Naive B cell (primary cell): ENCODE results near the gene KCNQ5. TPM values are rescaled to one million over a fixed set of nuclear protein-coding genes. Genes with fewer than 3 reads are reported as not detected.

Experiments used
- ATAC-seq, 2 donors: fragments of 150-1000 bp; cut with Tn5 transposase; 2 replicates each; pipeline ENCODE4 v1.10.0; 2021; ENCODE audit warnings: low read depth in 2 of 2, mild to moderate bottlenecking in 2 of 2, moderate library complexity in 2 of 2
- DNase-seq: peaks from one replicate; pipeline ENCODE4 v3.0.0; 2022
- H3K27ac Mint-ChIP-seq, 6 donors: one replicate each; pipeline ENCODE4 v1.8.0; 2020 to 2022; ENCODE audit warnings: mild to moderate bottlenecking in 6 of 6, mixed read lengths in 6 of 6, moderate library complexity in 5 of 6, inconsistent platforms in 2 of 6
- H3K27me3 Mint-ChIP-seq, 3 donors: one replicate each; pipeline ENCODE4 v1.8.0; 2021 to 2022; ENCODE audit warnings: mixed read lengths in 3 of 3, mild to moderate bottlenecking in 1 of 3
- H3K36me3 Mint-ChIP-seq, 2 donors: one replicate each; pipeline ENCODE4 v1.8.0; 2020 to 2022; ENCODE audit warnings: mixed read lengths in 2 of 2, inconsistent platforms in 1 of 2, mild to moderate bottlenecking in 1 of 2
- H3K4me1 Mint-ChIP-seq, 3 donors: one replicate each; pipeline ENCODE4 v1.8.0; 2020 to 2022; ENCODE audit warnings: mixed read lengths in 3 of 3, inconsistent platforms in 1 of 3, mild to moderate bottlenecking in 1 of 3, moderate library complexity in 1 of 3
- H3K4me3 Mint-ChIP-seq, 8 donors: one replicate each; pipeline ENCODE4 v1.8.0; 2020 to 2022; ENCODE audit warnings: mild to moderate bottlenecking in 8 of 8, mixed read lengths in 8 of 8, moderate library complexity in 8 of 8, inconsistent platforms in 2 of 8
- H3K9me3 Mint-ChIP-seq, 7 donors: one replicate each; pipeline ENCODE4 v1.8.0; 2020 to 2022; ENCODE audit warnings: mixed read lengths in 7 of 7, mild to moderate bottlenecking in 5 of 7, inconsistent platforms in 2 of 7, moderate library complexity in 1 of 7
- polyA plus RNA-seq, 6 donors: library from polyadenylated mRNA; unstranded; fragments of 300-500 nt; fragmentation: Illumina TruSeq; gene quantifications; one replicate each; pipeline ENCODE4 v1.2.3, GENCODE V29; 2021; ENCODE audit warnings: low read depth in 6 of 6

Gene KCNQ5
- polyA plus RNA-seq, 6 donors from 2014 or later: 0.29 to 7.1 (median 4.9) TPM

GRCh38 chr6:73030257-73030656 is 408.4 kb downstream of the KCNQ5 start:
- no peak for DNase-seq
- no peak for ATAC-seq
- Mint-ChIP-seq H3K4me1 (peaks cover 6 to 10% (median 9%) of the 10 kb centered on the region in 3 donors), H3K36me3 (peaks cover 0 to 3% of the 10 kb centered on the region in 2 donors), H3K4me3 (no peak overlapping the region), H3K9me3 (no peaks in the 10 kb centered on the region), H3K27me3 (no peaks in the 10 kb centered on the region), H3K27ac (no peak overlapping the region)

GRCh38 chr6:73030791-73031782 is 409.2 kb downstream of the KCNQ5 start:
- Mint-ChIP-seq H3K36me3 (peaks cover 0 to 3% of the 10 kb centered on the region in 2 donors), H3K27ac (peak overlapping the region in 2 of 6 donors; percentile 5 to 30), H3K4me3 (no peak overlapping the region), H3K27me3 (no peaks in the 10 kb centered on the region), H3K4me1 (peaks cover 4 to 10% (median 9%) of the 10 kb centered on the region in 3 donors), H3K9me3 (peaks cover 0 to 3% (median 0%) of the 10 kb centered on the region in 7 donors)
- DNase-seq: no peak
- no peak for ATAC-seq

- no peak for DNase-seq
- no peaks in the 10 kb centered on the region for H3K27me3 Mint-ChIP-seq
Measured at GRCh38 chr6:73032586-73032985, 410.7 kb downstream of the KCNQ5 start.

GRCh38 chr6:73036689-73037088 is 414.8 kb downstream of the KCNQ5 start:
- H3K4me3 Mint-ChIP-seq: no peak overlapping the region
- peaks cover 12 to 28% of the 10 kb centered on the region in 2 donors for H3K36me3 Mint-ChIP-seq
- no peak for DNase-seq
- ATAC-seq: no peak
- H3K9me3 Mint-ChIP-seq: peaks cover 8 to 22% (median 15%) of the 10 kb centered on the region in 7 donors
- no peaks in the 10 kb centered on the region for H3K27me3 Mint-ChIP-seq
- H3K4me1 Mint-ChIP-seq: peaks cover 0 to 5% (median 0%) of the 10 kb centered on the region in 3 donors
- no peak overlapping the region for H3K27ac Mint-ChIP-seq

More at GRCh38 chr6:73032586-73032985, 410.7 kb downstream of the KCNQ5 start:
- no peak overlapping the region for H3K4me3 Mint-ChIP-seq
- H3K9me3 Mint-ChIP-seq: peaks cover 0 to 3% (median 1%) of the 10 kb centered on the region in 7 donors
- peak overlapping the region in 1 of 6 donors; percentile 73 for H3K27ac Mint-ChIP-seq
- peaks cover 0 to 10% (median 4%) of the 10 kb centered on the region in 3 donors for H3K4me1 Mint-ChIP-seq
- no peak for ATAC-seq
- H3K36me3 Mint-ChIP-seq: peaks cover 0 to 10% of the 10 kb centered on the region in 2 donors

GRCh38 chr6:73041051-73041450 is 419.2 kb downstream of the KCNQ5 start:
- no peaks in the 10 kb centered on the region for H3K27me3 Mint-ChIP-seq
- DNase-seq: no peak
- H3K4me3 Mint-ChIP-seq: no peak overlapping the region
- H3K36me3 Mint-ChIP-seq: peaks cover 31 to 45% of the 10 kb centered on the region in 2 donors
- H3K9me3 Mint-ChIP-seq: peaks cover 8 to 21% (median 15%) of the 10 kb centered on the region in 7 donors
- no peak for ATAC-seq
- no peaks in the 10 kb centered on the region for H3K4me1 Mint-ChIP-seq
- no peak overlapping the region for H3K27ac Mint-ChIP-seq

DNA sequence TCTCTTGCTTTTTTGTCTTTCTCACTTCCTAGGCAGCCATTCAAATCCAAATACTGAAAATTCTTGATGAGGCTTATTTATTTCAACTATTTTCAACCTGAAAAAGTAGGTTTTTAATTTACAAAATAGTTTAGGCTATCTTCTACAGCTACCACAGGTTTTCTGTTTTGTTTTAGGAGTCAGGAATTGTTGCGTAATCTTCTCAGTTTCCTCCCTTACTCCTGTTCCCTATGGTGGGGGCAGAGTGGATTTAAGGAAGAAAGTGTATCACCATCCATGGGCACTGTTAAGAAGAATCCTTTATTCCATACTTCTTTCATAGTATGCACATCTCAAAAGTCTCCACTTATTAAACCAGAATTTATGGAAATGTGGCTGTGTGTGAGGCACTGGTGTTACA is 421.0 kb downstream of the KCNQ5 start:
- peaks cover 31 to 32% of the 10 kb centered on the region in 2 donors for H3K36me3 Mint-ChIP-seq
- no peaks in the 10 kb centered on the region for H3K27me3 Mint-ChIP-seq

DNA sequence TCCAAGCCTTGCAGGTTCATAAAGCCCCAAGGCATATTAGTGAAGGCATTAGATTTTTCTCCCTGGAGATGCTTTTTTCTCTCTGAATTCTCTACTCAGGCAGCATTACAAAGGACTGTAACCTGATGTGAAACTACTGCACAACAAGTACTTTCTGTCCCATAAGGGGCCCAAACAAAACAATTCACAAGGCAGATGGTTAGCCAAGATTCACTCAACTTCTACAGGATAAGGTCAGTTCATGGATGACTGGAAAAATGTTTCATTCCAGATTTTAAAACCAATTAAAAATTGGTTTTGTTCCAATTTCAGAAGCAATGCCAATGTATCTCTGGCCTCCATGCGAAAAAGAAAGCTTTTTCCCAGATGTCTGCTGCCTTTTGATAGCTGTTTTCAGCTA is 421.6 kb downstream of the KCNQ5 start:
- DNase-seq (no peak), ATAC-seq (no peak)
- Mint-ChIP-seq H3K4me3 (no peak overlapping the region), H3K9me3 (peaks cover 6 to 16% (median 11%) of the 10 kb centered on the region in 7 donors), H3K27ac (no peak overlapping the region), H3K36me3 (peaks cover 31 to 32% of the 10 kb centered on the region in 2 donors), H3K27me3 (no peaks in the 10 kb centered on the region), H3K4me1 (peaks cover 0 to 3% (median 0%) of the 10 kb centered on the region in 3 donors)

More for the DNA sequence above, 421.0 kb downstream of the KCNQ5 start:
- Mint-ChIP-seq H3K9me3 (peaks cover 6 to 21% (median 13%) of the 10 kb centered on the region in 7 donors), H3K27ac (no peak overlapping the region), H3K4me1 (no peaks in the 10 kb centered on the region), H3K4me3 (no peak overlapping the region)
- ATAC-seq (no peak), DNase-seq (no peak)

DNA sequence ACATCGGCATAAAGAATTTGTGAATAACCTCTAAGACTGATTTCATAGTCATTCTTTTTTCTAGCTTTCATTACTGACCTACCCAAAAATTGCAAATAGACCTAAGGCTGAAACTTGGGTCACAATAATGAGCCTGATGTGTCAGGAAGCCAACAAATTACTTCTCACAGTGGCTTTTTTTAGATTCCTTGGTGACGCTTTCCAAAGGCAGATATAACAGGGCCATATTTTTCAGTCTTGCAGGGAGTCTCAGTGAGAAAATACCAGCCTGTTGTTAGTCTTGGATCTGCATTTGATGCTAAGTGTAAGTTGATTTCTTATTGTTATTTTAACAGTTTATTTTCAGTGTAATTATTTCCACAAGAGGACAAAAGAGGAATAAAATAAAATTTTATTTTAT is 423.7 kb downstream of the KCNQ5 start:
- Mint-ChIP-seq H3K36me3 (peaks cover 19 to 20% of the 10 kb centered on the region in 2 donors), H3K27ac (no peak overlapping the region), H3K9me3 (no peaks in the 10 kb centered on the region), H3K4me1 (peaks cover 0 to 5% (median 3%) of the 10 kb centered on the region in 3 donors), H3K27me3 (no peaks in the 10 kb centered on the region), H3K4me3 (no peak overlapping the region)
- ATAC-seq (no peak), DNase-seq (no peak)

DNA sequence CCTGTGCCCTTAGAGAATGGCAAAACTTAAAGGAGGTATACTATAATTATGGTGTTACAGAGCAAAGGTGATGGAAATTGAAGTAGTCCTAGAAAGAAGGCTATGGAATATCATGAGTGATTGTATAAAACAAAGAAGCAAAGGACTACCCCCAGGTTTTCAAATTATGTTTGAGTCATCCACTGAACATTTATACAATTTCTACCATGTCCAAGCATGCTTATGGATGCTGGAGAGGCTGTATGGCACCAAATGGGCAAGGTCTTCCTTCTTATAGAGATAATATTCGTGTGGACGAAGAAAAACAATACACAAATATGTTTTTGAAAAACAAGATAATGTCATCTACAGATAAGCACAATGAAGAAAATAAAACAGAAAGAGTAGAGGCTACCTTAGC is 425.9 kb downstream of the KCNQ5 start:
- Mint-ChIP-seq H3K4me1 (peaks cover 0 to 5% (median 3%) of the 10 kb centered on the region in 3 donors), H3K27ac (no peak overlapping the region)

GRCh38 chr6:73049971-73050594 is 428.2 kb downstream of the KCNQ5 start:
- DNase-seq: no peak
- no peak for ATAC-seq
- peaks cover 0 to 5% (median 3%) of the 10 kb centered on the region in 3 donors for H3K4me1 Mint-ChIP-seq
- no peak overlapping the region for H3K27ac Mint-ChIP-seq
- H3K9me3 Mint-ChIP-seq: peaks cover 0 to 2% (median 0%) of the 10 kb centered on the region in 7 donors
- H3K36me3 Mint-ChIP-seq: no peaks in the 10 kb centered on the region
- no peak overlapping the region for H3K4me3 Mint-ChIP-seq
- no peaks in the 10 kb centered on the region for H3K27me3 Mint-ChIP-seq

More for the DNA sequence above, 425.9 kb downstream of the KCNQ5 start:
- DNase-seq (no peak), ATAC-seq (no peak)
- Mint-ChIP-seq H3K9me3 (no peaks in the 10 kb centered on the region), H3K4me3 (no peak overlapping the region), H3K27me3 (no peaks in the 10 kb centered on the region), H3K36me3 (peaks cover 7 to 8% of the 10 kb centered on the region in 2 donors)

DNA sequence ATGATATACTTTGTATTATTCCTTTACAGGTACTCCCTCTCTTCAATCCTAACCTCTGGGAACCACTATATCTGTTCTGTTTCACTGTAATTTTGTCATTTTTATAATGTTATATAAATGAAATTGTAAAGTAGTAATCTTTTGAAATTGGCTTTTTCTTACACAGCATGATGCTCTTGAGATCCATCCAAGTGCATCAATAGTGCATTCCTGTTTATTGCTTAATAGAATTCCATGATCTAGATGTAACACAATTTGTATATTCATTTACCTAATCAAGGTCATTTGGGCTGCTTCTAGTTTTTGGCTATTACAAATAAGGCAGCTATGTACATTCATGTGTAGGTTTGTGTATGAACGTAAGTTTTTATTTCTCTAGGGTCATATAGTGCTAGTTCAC is 428.8 kb downstream of the KCNQ5 start:
- DNase-seq (no peak), ATAC-seq (no peak)
- Mint-ChIP-seq H3K4me1 (peaks cover 0 to 5% (median 3%) of the 10 kb centered on the region in 3 donors), H3K9me3 (peaks cover 0 to 5% (median under 1%) of the 10 kb centered on the region in 7 donors), H3K36me3 (no peaks in the 10 kb centered on the region), H3K27ac (no peak overlapping the region), H3K4me3 (no peak overlapping the region), H3K27me3 (no peaks in the 10 kb centered on the region)

DNA sequence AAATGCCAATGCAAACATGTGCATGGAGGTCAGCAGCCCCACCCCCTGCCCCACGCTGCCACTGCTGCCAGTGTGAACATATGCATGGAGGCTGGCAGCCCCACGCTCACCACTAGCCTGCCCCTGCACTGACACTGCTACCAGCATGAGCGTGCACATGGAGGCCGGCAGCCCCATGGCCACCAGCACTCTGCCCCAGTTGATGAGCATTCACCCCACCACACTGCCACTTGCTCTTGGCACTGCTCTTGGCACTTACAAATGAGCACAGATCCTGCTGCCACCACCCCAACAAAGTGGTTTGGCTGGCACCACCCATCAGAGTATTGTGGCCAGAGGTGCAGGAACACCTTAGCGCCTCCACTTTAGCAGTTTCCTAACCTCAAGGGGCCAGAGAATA is 429.3 kb downstream of the KCNQ5 start:
- H3K4me3 Mint-ChIP-seq: no peak overlapping the region
- ATAC-seq (no peak), DNase-seq (no peak)
- peaks cover 0 to 9% (median 3%) of the 10 kb centered on the region in 7 donors for H3K9me3 Mint-ChIP-seq
- H3K27me3 Mint-ChIP-seq: no peaks in the 10 kb centered on the region
- H3K36me3 Mint-ChIP-seq: no peaks in the 10 kb centered on the region
- peaks cover 0 to 5% (median 3%) of the 10 kb centered on the region in 3 donors for H3K4me1 Mint-ChIP-seq
- peak overlapping the region in 1 of 6 donors; percentile 11 for H3K27ac Mint-ChIP-seq

GRCh38 chr6:73054958-73055357 is 433.1 kb downstream of the KCNQ5 start:
- Mint-ChIP-seq H3K9me3 (peaks cover 2 to 9% (median 4%) of the 10 kb centered on the region in 7 donors), H3K27ac (no peak overlapping the region), H3K27me3 (no peaks in the 10 kb centered on the region), H3K4me3 (no peak overlapping the region), H3K4me1 (peaks cover 0 to 2% (median 0%) of the 10 kb centered on the region in 3 donors), H3K36me3 (no peaks in the 10 kb centered on the region)
- no peak for ATAC-seq
- no peak for DNase-seq
